Dermis lymphatic vessel endothelial cell (primary cell): ENCODE results near the gene EHD3. TPM values are rescaled to one million over a fixed set of nuclear protein-coding genes. Genes with fewer than 3 reads are reported as not detected.

Experiments used
- total RNA-seq: library from RNA; depleted of rRNA; stranded (reverse); fragments of >200 nt; gene quantifications from 2 replicates; pipeline ENCODE4 v1.2.1, GENCODE V29; 2014

EHD3 gene
- 6.6 and 10.8 TPM in 2 replicates for total RNA-seq

GRCh38 chr2:31233741-31234682, at the start of gene EHD3:
EHD3 (plus strand) TSS chr2:31234152; CDS start chr2:31234622, 470 bp downstream.

DNA sequence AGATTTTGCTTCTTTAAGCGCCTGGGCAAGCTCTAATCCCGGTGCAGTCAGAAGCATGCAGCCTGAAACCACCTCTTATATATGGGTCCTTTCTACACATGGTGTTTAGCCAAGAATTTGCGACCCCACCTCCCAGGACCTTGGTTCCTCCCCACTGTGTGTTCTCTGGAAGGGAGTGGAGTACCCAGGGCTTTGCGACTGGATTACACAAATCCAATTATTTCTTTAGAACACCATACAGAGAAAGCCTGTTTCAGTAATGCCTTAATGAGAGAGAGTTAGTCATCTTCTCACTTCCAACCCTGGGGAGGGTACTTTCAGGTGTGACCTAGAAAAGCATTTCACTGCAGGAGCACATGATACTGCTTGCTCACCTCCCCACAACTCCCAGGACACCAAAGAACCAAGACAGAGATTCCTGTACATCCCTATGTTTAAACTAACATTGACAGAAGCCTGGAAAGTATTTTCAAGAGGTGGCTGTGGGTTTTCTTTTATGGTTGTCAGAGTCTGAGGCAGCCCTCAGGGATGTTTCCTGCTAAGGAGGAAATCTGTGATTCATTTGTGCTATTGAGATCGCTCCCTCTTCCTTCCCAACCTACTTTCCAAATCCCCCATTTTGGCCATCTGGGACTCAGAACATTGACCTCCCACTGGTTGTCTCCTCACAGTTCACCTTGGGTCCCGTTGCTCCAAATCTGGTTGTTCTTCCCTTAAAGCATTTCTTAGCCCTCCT, 16.3 kb upstream of the EHD3 start, which contains the start of gene CAPN14:
Gene CAPN14, minus strand, starts transcription at position 51 of the 736 bp plus-strand sequence. CDS start 12,068 bp downstream, outside the sequence.

Other genes starting within 250 kb of the EHD3 start
- 0.11 TPM in 1 of 2 replicates, not detected in the other for gene GALNT14, start 95.7 kb upstream of the EHD3 start, total RNA-seq
- under 0.01 and 0.09 TPM in 2 replicates for gene CAPN14, start 16.6 kb upstream of the EHD3 start, total RNA-seq
- not detected in 2 replicates for gene XDH, start 180.6 kb downstream of the EHD3 start, total RNA-seq